Stomach (tissue), 4 donors: ENCODE measurements around the gene SMIM35.

Experiments
- POLR2A ChIP-seq, 4 donors: fragments of 450-650 bp; IDR thresholded peaks; one replicate each; pipeline ENCODE4 v1.6.1; 2016; ENCODE audit warnings: antibody characterized with exemption in 4 of 4, control low read depth in 2 of 4, mild to moderate bottlenecking in 1 of 4, moderate library complexity in 1 of 4
- POLR2AphosphoS5 ChIP-seq, 3 donors: sonication (generic); formaldehyde crosslinking; IDR thresholded peaks; one replicate each; pipeline ENCODE4 v1.6.1; 2016; ENCODE audit warnings: antibody characterized with exemption in 3 of 3
- TF ChIP-seq, protein P1 (sequence below), 7 experiments: fragments of 450-650 bp in 4 of 7; fragments of 200-600 bp in 3 of 7; sonication (generic) in 3 of 7; IDR thresholded peaks; one replicate each; pipeline ENCODE4 v1.5.1; 2016 to 2019; ENCODE audit warnings: antibody characterized with exemption in 7 of 7, control low read depth in 2 of 7, mild to moderate bottlenecking in 1 of 7

- TF ChIP-seq POLR2A (IDR thresholded peaks at IDR 0.05) (no peak), POLR2AphosphoS5 (IDR thresholded peaks at IDR 0.05) (no peak)
- TF ChIP-seq, protein P1, sequence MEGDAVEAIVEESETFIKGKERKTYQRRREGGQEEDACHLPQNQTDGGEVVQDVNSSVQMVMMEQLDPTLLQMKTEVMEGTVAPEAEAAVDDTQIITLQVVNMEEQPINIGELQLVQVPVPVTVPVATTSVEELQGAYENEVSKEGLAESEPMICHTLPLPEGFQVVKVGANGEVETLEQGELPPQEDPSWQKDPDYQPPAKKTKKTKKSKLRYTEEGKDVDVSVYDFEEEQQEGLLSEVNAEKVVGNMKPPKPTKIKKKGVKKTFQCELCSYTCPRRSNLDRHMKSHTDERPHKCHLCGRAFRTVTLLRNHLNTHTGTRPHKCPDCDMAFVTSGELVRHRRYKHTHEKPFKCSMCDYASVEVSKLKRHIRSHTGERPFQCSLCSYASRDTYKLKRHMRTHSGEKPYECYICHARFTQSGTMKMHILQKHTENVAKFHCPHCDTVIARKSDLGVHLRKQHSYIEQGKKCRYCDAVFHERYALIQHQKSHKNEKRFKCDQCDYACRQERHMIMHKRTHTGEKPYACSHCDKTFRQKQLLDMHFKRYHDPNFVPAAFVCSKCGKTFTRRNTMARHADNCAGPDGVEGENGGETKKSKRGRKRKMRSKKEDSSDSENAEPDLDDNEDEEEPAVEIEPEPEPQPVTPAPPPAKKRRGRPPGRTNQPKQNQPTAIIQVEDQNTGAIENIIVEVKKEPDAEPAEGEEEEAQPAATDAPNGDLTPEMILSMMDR (IDR thresholded peaks at IDR 0.05): no peak
Observed at GRCh38 chr11:118009864-118010737, 76.7 kb downstream of the SMIM35 start.
